DMS 273 (cell line): ENCODE measurements around the gene PAX7.

ENCODE experiments used
- DNase-seq: peaks from one replicate; lab custom pipeline; 2025; ENCODE audit not compliant: unreplicated experiment; lab: John Stamatoyannopoulos, UW

Gene PAX7

GRCh38 chr1:18697541-18697940, 66.9 kb downstream of the PAX7 start:
- DNase-seq: no peak

GRCh38 chr1:18700530-18700929, 69.9 kb downstream of the PAX7 start:
- DNase-seq: no peak

- no peak for DNase-seq
Measured at GRCh38 chr1:18701183-18701582, 70.5 kb downstream of the PAX7 start.

GRCh38 chr1:18703041-18703621, 72.5 kb downstream of the PAX7 start:
- peak; percentile 40 for DNase-seq

GRCh38 chr1:18705811-18706210, 75.2 kb downstream of the PAX7 start:
- no peak for DNase-seq

- no peak for DNase-seq
Measured at GRCh38 chr1:18707696-18708257, 77.1 kb downstream of the PAX7 start.

GRCh38 chr1:18710002-18710401, 79.4 kb downstream of the PAX7 start:
- DNase-seq: no peak

GRCh38 chr1:18711003-18711402, 80.4 kb downstream of the PAX7 start:
- no peak for DNase-seq

GRCh38 chr1:18711536-18712251, 81.0 kb downstream of the PAX7 start:
- DNase-seq: no peak

GRCh38 chr1:18712252-18712600, 81.6 kb downstream of the PAX7 start:
- DNase-seq: no peak

- no peak for DNase-seq
Measured at GRCh38 chr1:18714404-18715175, 83.9 kb downstream of the PAX7 start.

GRCh38 chr1:18716112-18716784, 85.6 kb downstream of the PAX7 start:
- no peak for DNase-seq

GRCh38 chr1:18716785-18717678, 86.4 kb downstream of the PAX7 start:
- no peak for DNase-seq

- DNase-seq: no peak
Measured at GRCh38 chr1:18719786-18720451, 89.3 kb downstream of the PAX7 start.

GRCh38 chr1:18721041-18721440, 90.4 kb downstream of the PAX7 start:
- no peak for DNase-seq

- no peak for DNase-seq
Measured at GRCh38 chr1:18721776-18722175, 91.1 kb downstream of the PAX7 start.

- DNase-seq: no peak
Measured at GRCh38 chr1:18722270-18722669, 91.6 kb downstream of the PAX7 start.

GRCh38 chr1:18723206-18723605, 92.6 kb downstream of the PAX7 start:
- no peak for DNase-seq

GRCh38 chr1:18723701-18724411, 93.2 kb downstream of the PAX7 start:
- no peak for DNase-seq
